Stimulated activated CD4-positive, alpha-beta T cell treated with anti-CD3 and anti-CD28 coated beads, Interleukin-1b, Interleukin-23, amount 100 ng/mL, for 48 hours (primary cell): ENCODE data around the gene CTIF.

Experiments
- DNase-seq: peaks from one replicate; pipeline ENCODE4 v3.0.0-alpha.2; 2020

Gene CTIF

GRCh38 chr18:48689548-48689947 is 150.7 kb downstream of the CTIF start:
- no peak for DNase-seq

GRCh38 chr18:48690494-48690893 is 151.7 kb downstream of the CTIF start:
- DNase-seq: no peak

- DNase-seq: no peak
Measured at GRCh38 chr18:48693006-48693405, 154.2 kb downstream of the CTIF start.

DNA sequence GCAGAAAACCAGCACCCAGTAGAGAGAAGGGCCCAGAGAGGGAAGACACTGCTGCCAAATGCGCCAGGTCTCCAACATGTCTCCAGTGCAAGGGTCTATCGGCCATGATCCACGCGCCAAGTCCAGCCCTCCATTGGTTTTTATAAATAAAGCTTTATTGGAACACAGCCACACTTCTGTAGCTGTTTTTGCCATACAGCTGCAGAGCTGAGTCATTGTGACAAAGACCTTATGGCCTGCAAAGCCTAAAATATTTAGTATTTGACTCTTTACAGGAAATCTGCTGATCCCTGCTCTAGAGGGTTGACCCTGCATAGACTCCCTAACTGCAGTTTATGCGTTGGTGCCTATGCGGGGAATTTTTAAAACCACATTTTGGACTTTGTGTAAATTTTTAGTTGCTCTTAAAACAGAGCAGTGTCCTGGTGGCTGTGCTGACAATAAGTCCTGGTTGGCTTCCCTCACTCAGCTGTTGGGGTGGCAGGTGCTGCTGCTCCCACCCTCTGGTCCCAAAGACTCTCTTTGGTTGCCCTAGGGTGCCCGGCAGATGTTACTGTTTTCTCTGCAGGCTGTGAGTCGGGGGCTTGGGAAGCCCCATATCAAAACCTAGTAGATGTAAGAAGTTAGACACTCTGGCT is 154.9 kb downstream of the CTIF start:
- no peak for DNase-seq

DNA sequence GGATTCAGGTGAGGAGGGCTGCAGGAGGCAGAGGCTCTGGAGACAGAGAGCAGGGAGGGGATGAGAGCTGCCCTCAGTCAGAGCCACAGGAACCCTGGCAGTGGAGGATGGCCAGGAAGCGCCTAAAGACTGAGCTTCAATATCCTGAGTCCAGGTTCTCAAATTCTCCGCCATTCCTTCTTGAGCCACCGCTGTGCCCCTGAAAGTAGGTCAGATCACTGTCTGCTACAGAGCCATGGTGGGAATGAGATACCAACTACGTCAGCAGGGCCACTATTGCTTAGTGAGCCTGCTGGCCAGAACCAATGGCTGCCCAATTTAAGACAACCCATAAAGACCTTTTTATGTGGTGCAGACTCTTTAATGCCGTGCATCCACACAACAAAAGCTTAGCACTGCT is 155.5 kb downstream of the CTIF start:
- no peak for DNase-seq

- DNase-seq: no peak
Measured at GRCh38 chr18:48695671-48696070, 156.8 kb downstream of the CTIF start.

GRCh38 chr18:48696218-48696617 is 157.4 kb downstream of the CTIF start:
- no peak for DNase-seq

DNA sequence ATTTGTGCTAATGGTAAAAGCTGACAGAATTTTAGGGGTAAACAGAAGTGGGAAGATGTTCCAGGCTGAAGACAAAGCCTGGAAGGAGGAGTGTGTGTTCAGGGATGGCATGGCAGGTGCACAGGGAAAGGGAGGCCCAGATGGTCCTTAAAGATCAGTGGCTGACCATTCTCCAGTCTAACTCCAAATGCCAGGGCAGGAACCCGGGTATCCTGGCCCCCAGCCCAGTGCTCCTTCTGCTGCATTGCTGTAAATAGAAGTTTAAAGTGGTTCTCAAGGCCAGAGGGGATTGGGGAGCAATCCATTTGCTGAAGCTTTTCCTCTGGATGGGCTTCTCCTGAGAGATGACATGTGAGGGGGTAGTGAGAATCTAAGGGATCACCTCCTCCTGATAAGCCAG is 158.6 kb downstream of the CTIF start:
- DNase-seq: no peak

DNA sequence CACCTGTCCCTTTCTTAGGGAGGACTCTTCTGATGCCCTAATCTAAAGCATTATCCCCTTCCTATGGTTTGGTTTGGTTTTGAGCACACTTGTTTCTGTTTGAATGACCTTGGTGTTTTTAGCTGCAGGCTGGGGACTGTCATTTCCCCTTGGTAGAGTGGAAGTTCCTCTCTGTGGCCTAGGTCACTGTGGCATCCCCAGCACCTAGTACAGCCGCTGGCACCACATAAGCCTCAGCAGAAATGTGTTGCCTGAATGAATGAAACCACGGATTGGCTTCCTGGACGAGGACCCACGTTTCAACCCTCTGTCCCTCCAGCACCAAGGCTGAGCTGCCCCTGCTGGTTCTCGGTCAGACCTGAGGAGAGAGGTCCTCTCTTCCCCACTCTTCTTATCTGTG is 159.9 kb downstream of the CTIF start:
- DNase-seq: no peak

GRCh38 chr18:48699761-48700160 is 160.9 kb downstream of the CTIF start:
- DNase-seq: no peak

DNA sequence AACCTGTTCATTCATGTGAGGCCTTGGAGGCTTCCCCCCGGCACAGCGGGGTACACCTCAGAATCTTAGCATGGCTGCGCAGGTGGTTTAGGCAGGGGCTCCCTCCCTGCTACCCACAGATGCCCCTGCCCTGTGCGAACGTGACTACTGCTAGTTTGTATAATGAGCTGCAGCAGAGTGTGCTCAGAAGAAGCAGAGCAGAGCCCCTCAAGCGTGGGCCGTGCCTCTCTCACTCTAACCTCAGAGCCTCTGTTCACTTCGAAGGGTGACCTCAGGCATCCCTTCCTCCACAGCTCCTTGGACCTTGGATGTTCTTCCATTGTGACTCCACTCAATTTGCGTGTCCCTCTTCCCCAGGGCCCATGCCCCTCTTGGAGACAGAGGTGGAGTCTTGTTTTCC is 161.6 kb downstream of the CTIF start:
- DNase-seq: no peak

DNA sequence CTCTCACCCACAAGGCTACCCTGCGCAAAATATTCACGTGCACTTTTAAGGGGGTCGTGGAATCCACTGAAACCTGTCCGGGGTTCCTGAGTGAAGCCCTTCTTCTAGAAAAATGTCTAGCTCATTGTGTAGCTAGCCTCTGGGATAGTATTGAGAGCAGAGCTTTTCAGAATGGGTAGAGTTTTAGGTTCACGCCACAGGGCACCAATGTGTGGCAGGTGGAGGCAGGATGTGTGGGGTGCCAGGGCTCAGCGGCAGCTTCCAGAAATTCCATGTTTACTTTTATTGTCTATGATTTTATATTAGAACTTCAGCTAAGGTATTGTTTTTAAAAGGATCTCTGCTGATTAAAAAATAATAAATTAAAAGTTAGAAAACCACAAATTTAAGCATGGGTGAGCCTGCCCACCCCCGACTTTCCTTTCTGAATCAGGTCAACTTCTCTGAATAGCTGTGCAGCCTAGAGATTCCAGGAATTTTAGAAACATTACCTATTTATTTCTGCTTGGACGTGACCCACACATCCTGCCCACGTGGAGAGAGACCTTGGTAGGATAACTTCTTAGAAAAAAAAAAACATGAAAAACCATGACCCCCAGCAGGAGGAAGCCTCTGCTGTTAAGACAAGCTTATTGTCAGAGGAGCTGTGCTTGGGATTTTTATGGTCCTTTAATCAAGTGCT is 163.7 kb downstream of the CTIF start:
- DNase-seq: no peak

- no peak for DNase-seq
Measured at GRCh38 chr18:48703028-48703386, 164.2 kb downstream of the CTIF start.

- no peak for DNase-seq
Measured at GRCh38 chr18:48703418-48703817, 164.6 kb downstream of the CTIF start.

DNA sequence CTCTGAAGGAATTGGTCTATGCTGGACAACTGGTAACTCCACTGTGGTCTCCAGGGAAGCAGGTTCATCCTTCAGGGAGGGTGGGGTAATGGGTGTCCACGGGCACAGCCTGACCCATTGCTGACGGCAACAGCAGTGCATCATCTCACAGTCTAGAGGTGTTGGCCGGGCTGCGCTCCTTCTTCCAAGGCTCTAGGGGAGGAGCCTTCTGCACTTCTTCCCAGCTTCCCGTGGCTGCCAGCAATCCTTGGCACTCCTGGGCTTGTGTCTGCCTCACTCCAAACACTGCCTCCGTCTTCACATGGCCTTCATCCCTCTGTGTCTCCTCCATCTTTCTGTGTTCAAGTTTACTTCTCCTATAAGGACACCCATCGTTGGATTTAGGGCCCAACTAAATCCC is 166.2 kb downstream of the CTIF start:
- no peak for DNase-seq

- no peak for DNase-seq
Measured at GRCh38 chr18:48705531-48705930, 166.7 kb downstream of the CTIF start.

DNA sequence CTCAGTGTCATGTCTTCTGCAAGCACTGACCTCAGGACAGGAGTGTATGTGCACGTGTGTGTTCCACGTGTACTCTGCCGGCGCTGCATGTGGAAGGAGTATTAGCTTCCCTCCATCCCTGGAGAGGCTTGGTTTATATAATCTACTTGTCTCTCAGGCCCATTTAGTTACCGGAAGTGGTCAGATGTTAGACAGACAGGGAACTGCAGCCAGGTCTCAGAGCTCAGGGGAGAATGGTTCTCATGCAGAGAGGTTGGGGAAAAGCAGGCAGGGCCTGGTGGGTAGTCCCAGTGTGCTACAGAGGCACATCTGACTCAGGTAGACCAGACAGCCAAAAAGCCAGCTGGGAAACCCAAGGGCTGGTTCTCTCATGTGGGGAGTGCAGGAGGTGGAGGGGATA is 167.9 kb downstream of the CTIF start:
- no peak for DNase-seq

DNA sequence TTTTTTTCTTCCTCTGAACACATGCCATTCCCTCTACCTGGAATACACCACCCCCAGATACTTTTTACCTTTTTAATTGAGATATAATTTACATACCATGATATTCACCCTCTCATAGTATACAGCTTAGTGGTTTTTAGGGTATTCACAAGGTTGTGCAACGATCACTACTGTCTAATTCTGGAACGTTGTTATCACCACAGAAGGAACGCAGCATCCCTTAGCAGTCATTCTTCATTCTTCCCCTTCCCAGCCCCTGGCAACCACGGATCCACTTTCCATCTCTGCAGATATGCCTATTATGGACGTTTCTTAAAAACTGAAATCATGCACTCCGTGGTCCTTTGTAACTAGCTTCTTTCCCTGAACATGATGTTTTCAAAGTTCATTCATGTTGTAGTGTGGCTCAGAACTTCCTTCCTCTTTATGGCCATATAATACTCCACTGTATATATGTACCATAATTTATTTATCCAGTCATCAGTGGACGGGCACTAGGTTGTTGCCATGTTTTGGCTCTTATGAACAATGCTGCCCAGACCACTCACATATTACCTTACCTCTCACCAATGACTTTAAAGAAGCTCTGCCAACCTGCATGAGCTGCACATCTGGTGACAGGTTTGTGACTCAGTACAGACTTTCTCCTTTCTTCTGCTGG is 168.9 kb downstream of the CTIF start:
- no peak for DNase-seq

DNA sequence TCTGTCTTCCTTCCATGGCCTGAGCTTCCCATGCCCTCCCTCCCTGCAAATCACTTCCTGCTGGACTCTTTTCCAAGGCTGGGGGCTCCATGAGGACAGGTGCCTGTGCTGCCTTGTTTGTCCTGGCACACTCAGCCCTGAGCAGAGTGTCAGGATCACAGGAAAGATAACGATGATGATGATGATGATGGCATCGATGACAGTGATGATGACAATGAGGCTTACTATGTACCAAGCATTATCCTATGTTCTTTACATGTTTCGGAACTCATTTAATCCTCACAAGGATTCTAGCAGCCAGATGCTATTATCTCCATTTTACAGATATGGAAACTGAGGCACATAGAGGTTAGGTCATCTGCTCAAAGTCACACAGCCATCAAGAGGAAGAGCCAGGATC is 170.0 kb downstream of the CTIF start:
- no peak for DNase-seq

GRCh38 chr18:48709371-48710062 is 170.7 kb downstream of the CTIF start:
- DNase-seq: no peak

- no peak for DNase-seq
Measured at GRCh38 chr18:48711651-48712486, 173.0 kb downstream of the CTIF start.

DNA sequence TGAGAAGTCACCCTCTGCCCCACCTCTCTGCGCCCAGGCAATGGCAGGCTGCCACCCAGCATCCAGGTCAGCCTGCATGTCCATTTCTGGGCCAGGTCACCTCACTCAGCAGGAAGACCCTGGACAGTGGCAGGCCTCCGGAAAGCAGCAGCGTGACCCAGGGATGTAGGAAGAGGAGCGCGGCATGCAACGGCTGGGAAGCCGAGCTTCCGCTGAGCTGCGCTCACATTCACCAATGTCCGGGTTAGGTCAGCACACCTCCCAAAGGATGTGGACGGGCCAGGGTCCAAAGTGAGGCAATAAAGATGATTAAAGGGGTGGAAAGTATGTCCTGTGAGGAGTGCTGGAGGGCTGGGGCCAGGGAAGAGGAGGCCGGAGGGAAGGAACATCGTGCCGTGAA is 174.5 kb downstream of the CTIF start:
- DNase-seq: no peak

DNA sequence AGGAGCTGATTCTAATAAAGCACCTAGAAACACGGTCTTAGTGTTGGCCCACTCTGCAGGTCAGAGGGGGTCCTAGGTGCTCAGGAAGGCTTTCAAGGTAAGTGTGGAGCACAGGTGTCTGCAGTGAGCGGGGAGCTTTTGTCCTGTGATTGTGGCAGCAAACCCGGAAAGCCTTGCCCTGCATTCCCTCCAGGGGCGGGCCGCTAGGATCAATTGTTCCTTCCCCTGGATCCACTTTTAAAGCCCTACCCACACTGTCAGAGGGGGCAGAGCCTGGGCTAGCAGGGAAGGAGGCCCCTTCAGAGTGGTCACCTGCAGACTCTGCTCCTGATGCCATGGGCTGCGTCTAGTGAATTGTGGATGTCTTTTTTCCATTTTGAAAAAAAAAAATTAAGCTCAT is 176.0 kb downstream of the CTIF start:
- no peak for DNase-seq
